DMS114 treated with DMSO at 0.1 percent for 48 hours (cell line): ENCODE data around the gene VANGL2.

Experiments used
- DNase-seq: peaks from one replicate; lab custom pipeline; 2025; ENCODE audit not compliant: unreplicated experiment; lab: John Stamatoyannopoulos, UW

VANGL2 gene

GRCh38 chr1:160400223-160400645 is at the start of gene VANGL2:
VANGL2 (plus strand) TSS chr1:160400564; CDS start chr1:160415838, 15,274 bp downstream.
- DNase-seq: peak; percentile 66

- no peak for DNase-seq
Observed at GRCh38 chr1:160351629-160352028, 48.7 kb upstream of the VANGL2 start.

- no peak for DNase-seq
Observed at GRCh38 chr1:160352555-160352954, 47.8 kb upstream of the VANGL2 start.

GRCh38 chr1:160353223-160353622 is 47.1 kb upstream of the VANGL2 start:
- no peak for DNase-seq

- peak; percentile 18 for DNase-seq
Observed at GRCh38 chr1:160354388-160354985, 45.9 kb upstream of the VANGL2 start.

- no peak for DNase-seq
Observed at GRCh38 chr1:160357286-160358002, 42.9 kb upstream of the VANGL2 start.

GRCh38 chr1:160358073-160358472 is 42.3 kb upstream of the VANGL2 start:
- no peak for DNase-seq

GRCh38 chr1:160359559-160360226 is 40.7 kb upstream of the VANGL2 start:
- DNase-seq: no peak

- DNase-seq: no peak
Observed at GRCh38 chr1:160360227-160360695, 40.1 kb upstream of the VANGL2 start.

GRCh38 chr1:160361199-160361598 is 39.2 kb upstream of the VANGL2 start:
- no peak for DNase-seq

- no peak for DNase-seq
Observed at GRCh38 chr1:160361814-160362167, 38.6 kb upstream of the VANGL2 start.

- no peak for DNase-seq
Observed at GRCh38 chr1:160362168-160362957, 38.0 kb upstream of the VANGL2 start.

- no peak for DNase-seq
Observed at GRCh38 chr1:160363010-160363409, 37.4 kb upstream of the VANGL2 start.

GRCh38 chr1:160363951-160364735 is 36.2 kb upstream of the VANGL2 start:
- DNase-seq: no peak

GRCh38 chr1:160365325-160365724 is 35.0 kb upstream of the VANGL2 start:
- no peak for DNase-seq

- DNase-seq: no peak
Observed at GRCh38 chr1:160366731-160367515, 33.4 kb upstream of the VANGL2 start, which contains the start of gene NHLH1. NHLH1 (plus strand) TSS chr1:160367071; CDS start chr1:160370732, 3,661 bp downstream.

- no peak for DNase-seq
Observed at GRCh38 chr1:160367516-160367900, 32.9 kb upstream of the VANGL2 start.

- DNase-seq: no peak
Observed at GRCh38 chr1:160367934-160368923, 32.1 kb upstream of the VANGL2 start.
